Midbrain (tissue), 1 donor: ENCODE data around the gene ZNF83.
A peak's percentile ranks its signal among the peaks of the same experiment; 100 is the strongest.
"Not testable (repeated sequence)": the region's sequence is repeated elsewhere in the genome, so short reads cannot be mapped to it uniquely, and the experiment has no call there.

Experiments
- DNase-seq: peaks from one replicate; lab custom pipeline; 2025; lab: John Stamatoyannopoulos, UW

Gene ZNF83

GRCh38 chr19:52637718-52638585 is at the start of gene ZNF83:
Gene ZNF83 (minus strand): TSS chr19:52638355.
- DNase-seq = peak; percentile 92

GRCh38 chr19:52687684-52688083 is 49.5 kb upstream of the ZNF83 start:
- DNase-seq = no peak

GRCh38 chr19:52685811-52686210 is 47.7 kb upstream of the ZNF83 start:
- DNase-seq = no peak

GRCh38 chr19:52681216-52681615 is 43.1 kb upstream of the ZNF83 start:
- DNase-seq = not testable (repeated sequence)

GRCh38 chr19:52679598-52679997 is 41.4 kb upstream of the ZNF83 start:
- no peak for DNase-seq

GRCh38 chr19:52675239-52675638 is 37.1 kb upstream of the ZNF83 start:
- DNase-seq = not testable (repeated sequence)

- DNase-seq = no peak
Measured at GRCh38 chr19:52673014-52673413, 34.9 kb upstream of the ZNF83 start.

GRCh38 chr19:52670046-52670445 is 31.9 kb upstream of the ZNF83 start:
- DNase-seq = no peak

- no peak for DNase-seq
Measured at GRCh38 chr19:52669586-52669985, 31.4 kb upstream of the ZNF83 start.

- DNase-seq = no peak
Measured at GRCh38 chr19:52667972-52668371, 29.8 kb upstream of the ZNF83 start.

- no peak for DNase-seq
Measured at GRCh38 chr19:52666506-52666905, 28.4 kb upstream of the ZNF83 start.

- no peak for DNase-seq
Measured at GRCh38 chr19:52665529-52665928, 27.4 kb upstream of the ZNF83 start.

GRCh38 chr19:52665027-52665426 is 26.9 kb upstream of the ZNF83 start:
- DNase-seq = no peak

GRCh38 chr19:52664461-52664860 is 26.3 kb upstream of the ZNF83 start:
- DNase-seq = no peak

- DNase-seq = no peak
Measured at GRCh38 chr19:52662631-52663030, 24.5 kb upstream of the ZNF83 start.

- no peak for DNase-seq
Measured at GRCh38 chr19:52660981-52661380, 22.8 kb upstream of the ZNF83 start.

GRCh38 chr19:52659013-52659412 is 20.9 kb upstream of the ZNF83 start:
- no peak for DNase-seq

GRCh38 chr19:52658595-52658994 is 20.4 kb upstream of the ZNF83 start:
- no peak for DNase-seq

- DNase-seq = no peak
Measured at GRCh38 chr19:52653161-52653560, 15.0 kb upstream of the ZNF83 start.

- no peak for DNase-seq
Measured at GRCh38 chr19:52651956-52652355, 13.8 kb upstream of the ZNF83 start.

GRCh38 chr19:52648336-52649016 is 10.3 kb upstream of the ZNF83 start:
- DNase-seq = no peak

GRCh38 chr19:52646571-52647217 is 8.5 kb upstream of the ZNF83 start:
- DNase-seq = no peak

- no peak for DNase-seq
Measured at GRCh38 chr19:52640916-52641315, 2.8 kb upstream of the ZNF83 start.
